ENCODE results near the gene EPHB2. TPM values are rescaled to one million over a fixed set of nuclear protein-coding genes. Genes with fewer than 3 reads are reported as not detected.

Gene EPHB2
- total RNA-seq, 1 experiment from 2014 or later, result 0.79 TPM

DNA sequence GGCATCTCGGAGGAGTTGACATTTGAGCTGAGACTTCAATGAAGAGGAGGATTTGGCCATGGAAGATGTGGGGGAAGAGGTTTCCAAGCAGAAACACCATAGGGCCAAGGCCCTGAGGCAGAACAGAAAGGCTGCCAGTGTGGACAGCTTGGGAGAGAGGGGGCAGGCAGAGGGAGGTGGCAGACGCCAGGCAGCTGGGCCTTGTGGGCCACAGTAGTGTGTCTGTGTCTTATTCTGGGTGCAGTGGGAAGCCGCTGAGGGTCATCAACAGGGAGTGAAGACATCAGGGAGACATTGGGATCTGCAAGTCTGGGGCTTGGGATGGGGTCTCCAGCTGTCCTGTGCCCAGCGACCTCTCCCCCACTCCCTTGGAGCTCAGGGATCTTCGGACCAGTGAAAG, 165.2 kb downstream of the EPHB2 start:
- no peak for DNase-seq (ENCODE audit: unreplicated experiment)
- TF ChIP-seq, protein P1, sequence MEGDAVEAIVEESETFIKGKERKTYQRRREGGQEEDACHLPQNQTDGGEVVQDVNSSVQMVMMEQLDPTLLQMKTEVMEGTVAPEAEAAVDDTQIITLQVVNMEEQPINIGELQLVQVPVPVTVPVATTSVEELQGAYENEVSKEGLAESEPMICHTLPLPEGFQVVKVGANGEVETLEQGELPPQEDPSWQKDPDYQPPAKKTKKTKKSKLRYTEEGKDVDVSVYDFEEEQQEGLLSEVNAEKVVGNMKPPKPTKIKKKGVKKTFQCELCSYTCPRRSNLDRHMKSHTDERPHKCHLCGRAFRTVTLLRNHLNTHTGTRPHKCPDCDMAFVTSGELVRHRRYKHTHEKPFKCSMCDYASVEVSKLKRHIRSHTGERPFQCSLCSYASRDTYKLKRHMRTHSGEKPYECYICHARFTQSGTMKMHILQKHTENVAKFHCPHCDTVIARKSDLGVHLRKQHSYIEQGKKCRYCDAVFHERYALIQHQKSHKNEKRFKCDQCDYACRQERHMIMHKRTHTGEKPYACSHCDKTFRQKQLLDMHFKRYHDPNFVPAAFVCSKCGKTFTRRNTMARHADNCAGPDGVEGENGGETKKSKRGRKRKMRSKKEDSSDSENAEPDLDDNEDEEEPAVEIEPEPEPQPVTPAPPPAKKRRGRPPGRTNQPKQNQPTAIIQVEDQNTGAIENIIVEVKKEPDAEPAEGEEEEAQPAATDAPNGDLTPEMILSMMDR (IDR thresholded peaks at IDR 0.05; ENCODE audit: unreplicated experiment), result no peak
- Mint-ChIP-seq H3K36me3 (ENCODE audit: insufficient read depth, unreplicated experiment) (peaks cover 6% of the 10 kb centered on the region), H3K27ac (ENCODE audit: low read depth, unreplicated experiment) (no peak overlapping the region), H3K9me3 (ENCODE audit: unreplicated experiment) (no peaks in the 10 kb centered on the region), H3K27me3 (ENCODE audit: insufficient read depth, unreplicated experiment) (no peaks in the 10 kb centered on the region), H3K4me3 (ENCODE audit: unreplicated experiment) (no peak overlapping the region), H3K4me1 (ENCODE audit: insufficient read depth, unreplicated experiment) (no peaks in the 10 kb centered on the region)
- intact Hi-C loops (cut with micrococcal nuclease), result no loop called here
- POLR2A ChIA-PET, result interaction anchor here (0.6 to 0.9 kb wide), 2 partner anchors 44 to 1007 kb away, joined by 3 read pairs; no protein-coding TSS in a partner anchor
- CTCF ChIA-PET, result interaction anchor here (1.8 kb wide), 1 partner anchor 171 kb away, joined by 6 read pairs; no protein-coding TSS in a partner anchor
- no TSS peak for BruUV-seq (replicated peaks)

DNA sequence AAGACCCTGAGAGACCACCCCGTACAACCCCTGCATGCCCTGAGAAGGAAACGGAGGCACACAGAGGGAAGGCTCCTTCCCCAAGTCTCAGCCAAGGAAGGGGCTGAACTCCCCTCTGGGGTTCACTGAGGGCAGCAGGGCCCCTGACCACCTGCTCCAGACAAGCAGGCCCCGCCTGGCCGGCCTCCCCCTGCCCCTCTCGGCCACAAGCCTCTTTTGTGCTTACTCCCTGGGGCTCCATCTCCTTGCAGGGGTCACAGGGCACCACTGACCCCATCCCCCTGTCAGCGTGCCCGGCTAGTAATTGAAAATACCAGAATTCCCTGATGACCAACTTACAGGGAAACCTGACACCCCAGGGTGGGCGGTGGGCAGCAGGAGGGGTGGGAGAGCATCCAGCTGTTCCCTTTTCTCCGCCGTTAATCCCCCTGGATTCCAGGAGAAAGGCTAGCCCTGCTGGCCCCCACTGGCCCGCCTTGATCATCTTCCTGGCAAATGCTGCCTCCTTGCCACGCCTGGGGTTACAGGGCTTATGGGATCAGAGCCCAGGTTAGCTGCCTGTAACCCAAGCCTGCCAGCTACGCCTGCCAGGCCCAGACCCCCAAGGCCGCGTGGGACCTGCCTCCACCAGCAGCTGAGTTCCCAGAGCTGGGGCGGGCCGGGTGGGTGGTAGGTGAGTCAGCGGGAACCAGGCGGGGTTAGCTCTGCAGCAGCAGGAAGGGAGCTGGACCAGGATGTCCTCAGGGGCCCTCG, 165.9 kb downstream of the EPHB2 start:
- H3K27me3 Mint-ChIP-seq (ENCODE audit: insufficient read depth, unreplicated experiment), result no peaks in the 10 kb centered on the region
- H3K27ac Mint-ChIP-seq (ENCODE audit: low read depth, unreplicated experiment), result no peak overlapping the region
- intact Hi-C loops (cut with micrococcal nuclease), result no loop called here
- peak; percentile 71 for DNase-seq (ENCODE audit: unreplicated experiment)
- H3K4me3 Mint-ChIP-seq (ENCODE audit: unreplicated experiment), result no peak overlapping the region
- peaks cover 6% of the 10 kb centered on the region for H3K36me3 Mint-ChIP-seq (ENCODE audit: insufficient read depth, unreplicated experiment)
- TF ChIP-seq, protein P1 (IDR thresholded peaks at IDR 0.05; ENCODE audit: unreplicated experiment), result no peak
- POLR2A ChIA-PET, result interaction anchor here (0.9 kb wide), 1 partner anchor 44 kb away, joined by 3 read pairs; no protein-coding TSS in a partner anchor
- no peaks in the 10 kb centered on the region for H3K4me1 Mint-ChIP-seq (ENCODE audit: insufficient read depth, unreplicated experiment)
- CTCF ChIA-PET, result interaction anchor here (0.5 to 1.8 kb wide), 6 partner anchors 12 to 620 kb away, joined by 3 to 9 read pairs (median 4); no protein-coding TSS in a partner anchor
- BruUV-seq (replicated peaks), result no TSS peak
- no peaks in the 10 kb centered on the region for H3K9me3 Mint-ChIP-seq (ENCODE audit: unreplicated experiment)

DNA sequence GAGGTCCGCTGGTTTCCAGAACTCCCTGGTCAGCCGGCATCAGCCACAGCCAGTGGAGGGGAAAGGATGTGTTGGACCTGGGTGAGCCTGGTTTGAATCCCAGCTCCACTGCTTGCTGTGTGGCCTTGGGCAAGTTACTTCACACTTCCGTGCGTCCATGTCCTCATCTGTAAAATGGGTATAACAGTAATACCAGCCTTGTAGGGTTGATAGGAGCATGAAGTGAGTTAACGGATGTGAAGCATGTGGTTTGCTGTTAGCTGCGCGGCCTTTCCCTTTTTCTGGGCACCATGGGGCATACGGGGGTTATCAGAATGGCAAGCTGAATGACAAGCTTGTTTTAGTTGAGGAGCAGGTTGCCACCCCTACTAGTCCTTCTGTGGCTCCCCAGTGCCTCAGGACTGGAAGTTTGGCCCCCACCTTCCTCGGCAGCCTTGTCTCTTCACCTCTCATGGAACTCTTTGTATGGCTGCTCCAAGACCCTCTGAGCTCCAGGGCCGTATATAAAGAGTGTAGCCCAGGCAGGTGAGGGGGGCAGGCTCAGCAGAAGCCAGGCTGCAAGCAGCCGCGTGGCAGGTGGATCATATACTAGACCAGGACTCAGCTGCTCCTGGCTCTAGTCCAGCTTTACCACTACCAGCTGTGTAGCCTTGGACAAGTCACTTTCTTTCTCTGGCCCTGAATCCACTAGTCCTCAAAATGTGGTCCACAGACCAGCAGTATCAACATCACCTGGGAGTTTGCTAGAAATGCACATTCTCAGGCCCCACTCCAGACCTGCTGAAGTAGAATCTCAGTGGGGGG, 166.7 kb downstream of the EPHB2 start:
- intact Hi-C loops (cut with micrococcal nuclease), result no loop called here
- H3K27me3 Mint-ChIP-seq (ENCODE audit: insufficient read depth, unreplicated experiment), result no peaks in the 10 kb centered on the region
- BruUV-seq (replicated peaks), result no TSS peak
- ChIA-PET POLR2A (interaction anchor here (0.5 kb wide), 1 partner anchor 17 kb away, joined by 3 read pairs; no protein-coding TSS in a partner anchor), CTCF (interaction anchor here (0.5 to 1.8 kb wide), 7 partner anchors 12 to 619 kb away, joined by 3 to 9 read pairs (median 4); no protein-coding TSS in a partner anchor)
- TF ChIP-seq, protein P1 (IDR thresholded peaks at IDR 0.05; ENCODE audit: unreplicated experiment), result no peak
- no peaks in the 10 kb centered on the region for H3K9me3 Mint-ChIP-seq (ENCODE audit: unreplicated experiment)
- H3K4me3 Mint-ChIP-seq (ENCODE audit: unreplicated experiment), result no peak overlapping the region
- peaks cover 2% of the 10 kb centered on the region for H3K36me3 Mint-ChIP-seq (ENCODE audit: insufficient read depth, unreplicated experiment)
- H3K4me1 Mint-ChIP-seq (ENCODE audit: insufficient read depth, unreplicated experiment), result no peaks in the 10 kb centered on the region
- DNase-seq (ENCODE audit: unreplicated experiment), result no peak
- H3K27ac Mint-ChIP-seq (ENCODE audit: low read depth, unreplicated experiment), result no peak overlapping the region

DNA sequence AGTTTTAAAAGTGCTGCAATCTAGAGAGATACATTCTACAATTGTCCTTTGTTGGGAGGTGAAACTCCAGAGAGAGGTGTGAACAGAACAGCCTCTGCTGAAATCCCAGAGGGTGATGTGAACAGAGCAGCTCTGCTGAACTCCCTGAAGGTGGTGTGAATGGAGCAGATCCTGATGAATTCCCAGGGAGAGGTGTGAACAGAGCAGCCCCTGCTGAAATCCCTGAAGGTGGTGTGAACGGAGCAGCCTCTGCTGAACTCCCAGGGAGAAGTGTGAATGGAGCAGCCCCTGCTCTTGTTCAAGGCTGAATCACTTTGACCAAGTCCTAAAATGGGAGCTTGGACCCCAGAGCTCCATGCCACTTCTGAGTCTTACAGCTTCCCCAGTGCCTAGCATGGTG, 167.3 kb downstream of the EPHB2 start:
- no peaks in the 10 kb centered on the region for H3K9me3 Mint-ChIP-seq (ENCODE audit: unreplicated experiment)
- H3K4me3 Mint-ChIP-seq (ENCODE audit: unreplicated experiment), result no peak overlapping the region
- POLR2A ChIA-PET, result no interaction called here
- no peaks in the 10 kb centered on the region for H3K36me3 Mint-ChIP-seq (ENCODE audit: insufficient read depth, unreplicated experiment)
- DNase-seq (ENCODE audit: unreplicated experiment), result no peak
- no peaks in the 10 kb centered on the region for H3K27me3 Mint-ChIP-seq (ENCODE audit: insufficient read depth, unreplicated experiment)
- no TSS peak for BruUV-seq (replicated peaks)
- H3K4me1 Mint-ChIP-seq (ENCODE audit: insufficient read depth, unreplicated experiment), result no peaks in the 10 kb centered on the region
- CTCF ChIA-PET, result interaction anchor here (0.7 to 1.8 kb wide), 6 partner anchors 11 to 211 kb away, joined by 3 to 9 read pairs (median 4); no protein-coding TSS in a partner anchor
- TF ChIP-seq, protein P1 (IDR thresholded peaks at IDR 0.05; ENCODE audit: unreplicated experiment), result no peak
- no peak overlapping the region for H3K27ac Mint-ChIP-seq (ENCODE audit: low read depth, unreplicated experiment)
- intact Hi-C loops (cut with micrococcal nuclease), result no loop called here

All from MCF 10A (cell line).